Eye (tissue), 1 donor: ENCODE measurements around the gene FAP.
A peak's percentile ranks its signal among the peaks of the same experiment; 100 is the strongest.

Experiments
- DNase-seq: peaks from one replicate; pipeline ENCODE4 v3.0.0-alpha.2; 2015

Gene FAP

DNA sequence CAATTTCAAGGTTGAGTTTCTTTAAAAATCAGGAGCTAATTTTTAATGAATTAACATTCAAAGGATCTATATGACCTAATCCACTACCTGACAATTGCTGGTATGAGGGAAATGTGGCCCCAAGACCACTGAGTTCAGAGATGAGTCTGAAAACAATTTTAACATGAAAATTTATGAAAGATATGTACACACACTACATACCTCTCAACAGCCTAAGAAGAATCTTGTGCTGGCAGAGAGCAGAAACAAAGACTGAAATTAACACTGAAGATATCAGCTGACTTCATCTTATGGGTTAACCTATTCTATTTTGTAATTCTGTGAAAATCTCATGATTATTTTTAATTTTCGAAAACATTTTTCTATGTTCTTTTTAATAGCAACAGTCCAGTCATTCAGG lies 1.7 kb downstream of the FAP start:
- DNase-seq = no peak

- no peak for DNase-seq
These were observed 8.4 kb downstream of the FAP start for GRCh38 chr2:162234620-162235462.

- DNase-seq = no peak
These were observed 10.0 kb downstream of the FAP start for GRCh38 chr2:162233197-162233596.

GRCh38 chr2:162232671-162233070 lies 10.6 kb downstream of the FAP start:
- DNase-seq = no peak

- DNase-seq = no peak
These were observed 11.2 kb downstream of the FAP start for GRCh38 chr2:162232027-162232426.

- no peak for DNase-seq
These were observed 12.5 kb downstream of the FAP start for GRCh38 chr2:162230761-162231160.

GRCh38 chr2:162226836-162227235 lies 16.4 kb downstream of the FAP start:
- DNase-seq = no peak

DNA sequence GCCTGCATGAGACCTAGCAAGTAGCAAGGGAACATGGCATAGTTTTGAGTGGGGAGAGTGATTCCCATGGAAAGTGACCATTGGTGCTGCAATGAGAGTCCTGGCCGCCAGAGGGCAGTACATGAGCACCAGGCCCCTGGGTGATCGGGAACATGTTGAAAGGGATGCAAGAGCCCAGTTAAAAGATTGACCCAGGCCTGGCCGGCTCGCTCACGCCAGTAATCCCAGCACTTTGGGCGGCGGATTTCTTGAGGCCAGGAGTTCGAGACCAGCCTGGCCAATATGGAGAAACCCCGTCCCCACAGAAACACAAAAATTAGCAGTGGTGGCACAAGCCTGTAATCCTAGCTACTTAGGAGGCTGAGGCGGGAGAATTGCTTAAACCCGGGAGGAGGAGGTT lies 22.2 kb downstream of the FAP start:
- DNase-seq = no peak

- DNase-seq = no peak
These were observed 22.9 kb downstream of the FAP start for GRCh38 chr2:162220368-162220767.

GRCh38 chr2:162219426-162219825 lies 23.8 kb downstream of the FAP start:
- DNase-seq = no peak

DNA sequence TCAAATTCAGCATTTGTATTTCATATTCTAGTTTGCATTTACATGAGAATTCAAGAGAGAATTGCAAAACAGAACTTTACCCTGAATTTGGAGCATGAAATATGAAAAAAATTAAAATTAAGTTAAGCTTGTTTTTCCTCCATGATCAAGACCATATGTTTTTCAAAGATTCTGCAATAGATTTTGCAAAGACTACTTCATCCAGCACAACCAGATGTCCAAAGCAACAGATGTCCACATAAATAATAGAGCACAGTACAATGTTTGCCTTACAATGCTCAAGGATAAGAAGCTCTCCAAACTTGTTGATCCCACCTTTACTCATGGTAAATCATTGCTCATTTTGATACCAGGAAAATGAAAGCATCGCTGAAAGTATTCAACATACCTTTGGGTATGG lies 25.6 kb downstream of the FAP start:
- DNase-seq = peak; percentile 51

GRCh38 chr2:162215162-162215561 lies 28.1 kb downstream of the FAP start:
- no peak for DNase-seq

- DNase-seq = no peak
These were observed 30.9 kb downstream of the FAP start for GRCh38 chr2:162212366-162212765.

GRCh38 chr2:162211732-162212131 lies 31.5 kb downstream of the FAP start:
- DNase-seq = peak; percentile 59

- no peak for DNase-seq
These were observed 32.9 kb downstream of the FAP start for GRCh38 chr2:162210385-162210784.

DNA sequence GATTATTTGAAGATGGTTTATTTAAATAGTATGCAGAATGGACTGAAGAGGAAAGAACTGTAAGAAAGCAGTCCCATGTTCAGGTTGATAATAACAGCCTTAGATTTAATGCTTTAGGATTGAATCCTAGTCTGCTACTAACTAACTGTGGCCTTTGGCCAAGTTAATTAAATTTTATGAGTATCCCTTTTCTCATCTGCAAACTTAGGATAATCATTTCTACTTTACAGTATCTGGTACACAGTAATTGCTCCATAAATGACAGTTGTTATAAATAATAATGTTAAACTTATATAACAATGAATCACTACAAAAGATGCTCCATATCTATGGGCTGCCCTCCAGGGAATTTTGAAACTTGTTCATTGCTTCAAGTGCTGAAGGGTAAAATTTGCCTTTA lies 41.0 kb downstream of the FAP start:
- DNase-seq = no peak

DNA sequence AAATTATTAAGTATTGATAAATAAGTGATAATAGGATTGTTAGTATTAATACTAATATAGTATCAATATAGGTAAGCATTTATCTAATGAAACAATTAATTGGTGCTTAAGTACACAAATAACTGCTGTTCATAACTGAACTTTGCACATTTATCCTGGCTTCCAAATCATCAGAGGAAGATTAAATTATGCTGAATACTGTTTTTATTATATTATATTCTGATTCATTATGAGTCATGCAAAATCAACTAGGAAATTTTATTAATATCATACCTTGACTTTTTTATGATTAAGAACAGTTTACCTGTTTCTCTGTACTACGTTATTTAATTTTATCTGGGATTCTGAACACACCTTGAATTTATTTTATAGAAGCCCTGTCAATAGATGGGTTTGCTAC lies 42.6 kb downstream of the FAP start:
- no peak for DNase-seq

DNA sequence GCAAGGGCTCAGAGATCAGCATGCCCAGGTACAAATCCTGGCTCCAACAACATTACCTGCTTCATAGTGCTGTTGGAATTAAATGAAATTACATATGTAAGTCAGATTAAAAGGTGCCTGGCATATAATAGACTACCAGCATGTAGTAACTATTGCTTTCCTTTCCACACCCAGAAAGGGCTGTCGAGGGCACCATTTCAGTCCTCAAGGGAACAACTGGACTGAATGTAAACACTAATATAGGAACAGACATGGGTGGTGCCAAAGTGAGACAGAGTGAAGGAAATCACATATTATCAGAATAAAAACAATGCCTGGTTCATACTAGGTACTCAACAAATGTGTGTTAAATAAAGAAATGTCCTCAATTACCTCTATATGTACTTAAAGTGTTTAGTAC lies 43.3 kb downstream of the FAP start:
- DNase-seq = no peak

GRCh38 chr2:162198239-162198638 lies 45.0 kb downstream of the FAP start:
- DNase-seq = no peak

GRCh38 chr2:162197069-162197825 lies 46.0 kb downstream of the FAP start:
- DNase-seq = no peak

DNA sequence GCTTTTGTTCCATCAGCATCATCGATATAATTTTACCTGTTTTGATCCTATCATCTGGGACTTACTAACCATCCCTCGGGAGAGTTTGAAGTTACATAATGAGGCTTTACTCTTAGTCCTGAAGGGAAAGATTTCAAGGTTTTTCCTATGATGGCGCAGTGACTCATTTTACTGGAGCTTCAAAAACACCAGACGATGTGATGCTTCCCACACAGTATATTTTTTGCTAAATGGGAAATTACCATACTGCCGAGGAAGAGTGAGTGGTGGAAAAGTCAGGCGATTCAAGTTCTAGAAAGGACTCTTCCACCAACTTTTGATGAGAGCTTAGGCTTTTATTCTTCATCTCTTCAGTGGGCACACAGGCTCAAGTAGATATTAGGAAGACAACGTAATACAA lies 46.6 kb downstream of the FAP start:
- no peak for DNase-seq

DNA sequence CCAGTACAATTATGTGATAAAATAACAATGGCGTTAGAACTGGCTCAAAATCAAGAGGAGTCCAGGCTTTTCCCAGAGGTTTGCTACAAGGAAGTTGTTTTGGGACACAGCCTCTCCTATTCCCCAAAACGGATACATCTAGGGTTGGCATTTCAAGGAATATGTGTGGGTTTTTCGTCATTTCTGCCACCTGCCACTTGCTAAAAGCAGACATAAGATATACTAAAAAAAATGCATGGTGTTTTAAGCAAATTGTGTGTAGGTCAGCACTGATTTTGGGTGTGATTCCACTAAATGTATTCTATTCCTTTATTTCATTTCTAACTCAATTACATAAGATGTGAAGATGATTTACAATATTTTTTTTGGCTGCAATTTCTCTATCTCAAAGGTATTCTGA lies 54.8 kb downstream of the FAP start:
- DNase-seq = no peak

DNA sequence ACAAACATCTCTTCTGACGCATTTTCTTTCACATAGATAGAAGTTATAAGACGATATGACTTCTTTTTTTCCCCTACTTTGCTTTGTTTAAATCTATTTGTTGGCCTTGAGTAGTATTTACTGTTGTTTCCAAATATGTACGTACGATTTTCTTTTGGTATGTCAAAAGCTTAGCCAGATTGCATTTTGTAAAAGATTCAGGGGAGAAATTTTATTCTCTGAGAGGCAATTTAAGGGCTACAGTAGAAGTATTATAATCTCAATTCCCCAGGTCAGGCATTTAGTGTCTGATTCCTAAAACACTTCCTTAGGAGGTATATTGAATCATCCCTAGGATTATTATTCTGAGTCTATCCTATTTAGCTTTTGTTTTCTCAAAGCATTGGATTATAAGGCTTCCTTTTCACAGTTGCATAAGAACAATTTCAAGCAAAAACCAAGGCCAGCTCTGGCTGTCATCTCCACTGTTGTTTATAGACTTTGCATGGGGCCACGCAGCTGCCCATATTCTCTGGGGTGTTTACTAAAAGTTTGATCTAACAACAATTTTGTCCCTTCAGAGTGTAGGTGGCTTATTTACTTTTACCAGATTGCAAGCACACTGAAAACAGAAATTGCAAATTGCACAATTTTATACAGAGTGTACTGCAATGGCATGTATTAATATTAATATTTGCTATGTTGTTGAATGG lies 57.6 kb downstream of the FAP start:
- DNase-seq = no peak
